Measurements from ENCODE around the gene PMM2. TPM values are rescaled to one million over a fixed set of nuclear protein-coding genes. Genes with fewer than 3 reads are reported as not detected.

The PMM2 gene
- total and polyA plus RNA-seq, 9 of the 15 experiments (the other 6 are each of a cell fraction or from before 2014, with no cell fraction given), result 5.6 to 42.7 (median 25.9) TPM

DNA sequence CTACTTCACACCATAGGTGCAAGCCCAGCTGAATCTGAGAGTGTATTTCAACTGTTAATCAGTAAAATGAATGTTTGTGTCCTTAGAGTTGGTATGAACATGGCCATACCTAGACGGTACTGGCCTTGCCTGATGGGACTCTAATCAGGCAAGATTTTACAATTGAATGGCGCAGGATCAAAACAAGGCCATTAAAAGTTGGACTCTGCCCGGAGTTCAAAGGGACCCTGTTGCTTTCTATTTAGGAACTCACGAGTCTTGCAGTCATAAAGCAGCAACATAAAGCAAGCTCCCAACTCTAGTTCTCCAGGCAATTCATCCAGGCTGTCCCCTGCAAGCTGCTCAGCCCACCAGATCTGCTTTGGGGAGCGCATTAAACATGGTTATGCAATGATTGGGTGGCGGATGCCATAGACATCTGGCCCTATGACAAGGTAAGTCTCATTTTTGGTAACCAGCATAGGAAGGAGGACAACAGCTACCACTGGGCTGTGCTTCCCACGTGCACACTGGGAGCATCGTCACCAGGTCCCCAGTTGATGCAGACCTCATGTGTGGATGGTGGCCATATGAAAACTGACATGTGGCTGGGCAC lies 9.0 kb upstream of the PMM2 start:
- POLR2A ChIA-PET, result interaction anchor here (0.9 kb wide), 1 partner anchor 14 kb away, joined by 3 read pairs; no protein-coding TSS in a partner anchor
- TF ChIP-seq TAF7 (tag; IDR thresholded peaks at IDR 0.05) (no peak), ZNF134 (CRISPR knock-in tag; conservative IDR thresholded peaks at IDR 0.05) (no peak), POLR3G (IDR thresholded peaks at IDR 0.05; ENCODE audit: extremely low read depth, insufficient read length, insufficient replicate concordance) (no peak), E4F1 (CRISPR knock-in tag; IDR thresholded peaks at IDR 0.05; ENCODE audit: borderline replicate concordance) (no peak), RAD21 (CRISPR knock-in tag; conservative IDR thresholded peaks at IDR 0.05 in 1 of 2, IDR thresholded peaks at IDR 0.05 in 1 of 2) (no peak), ZNF354B (CRISPR knock-in tag; IDR thresholded peaks at IDR 0.05) (no peak), ZNF561 (CRISPR knock-in tag; conservative IDR thresholded peaks at IDR 0.05) (no peak)
- TF ChIP-seq, protein P1, sequence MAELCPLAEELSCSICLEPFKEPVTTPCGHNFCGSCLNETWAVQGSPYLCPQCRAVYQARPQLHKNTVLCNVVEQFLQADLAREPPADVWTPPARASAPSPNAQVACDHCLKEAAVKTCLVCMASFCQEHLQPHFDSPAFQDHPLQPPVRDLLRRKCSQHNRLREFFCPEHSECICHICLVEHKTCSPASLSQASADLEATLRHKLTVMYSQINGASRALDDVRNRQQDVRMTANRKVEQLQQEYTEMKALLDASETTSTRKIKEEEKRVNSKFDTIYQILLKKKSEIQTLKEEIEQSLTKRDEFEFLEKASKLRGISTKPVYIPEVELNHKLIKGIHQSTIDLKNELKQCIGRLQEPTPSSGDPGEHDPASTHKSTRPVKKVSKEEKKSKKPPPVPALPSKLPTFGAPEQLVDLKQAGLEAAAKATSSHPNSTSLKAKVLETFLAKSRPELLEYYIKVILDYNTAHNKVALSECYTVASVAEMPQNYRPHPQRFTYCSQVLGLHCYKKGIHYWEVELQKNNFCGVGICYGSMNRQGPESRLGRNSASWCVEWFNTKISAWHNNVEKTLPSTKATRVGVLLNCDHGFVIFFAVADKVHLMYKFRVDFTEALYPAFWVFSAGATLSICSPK (IDR thresholded peaks at IDR 0.05; ENCODE audit: borderline replicate concordance), result no peak
- H3K27ac ChIP-seq (ENCODE audit: extremely low read depth, low read depth, low read length), result no peak overlapping the region
- H3K36me3 ChIP-seq (ENCODE audit: control insufficient read depth, insufficient read depth, low read length), result no peaks in the 10 kb centered on the region
- intact Hi-C loops (cut with micrococcal nuclease) (no loop called here), in situ Hi-C loops (cut with MboI) (no loop called here)
- DNase-seq (ENCODE audit: extremely low read depth in 1 of 4, low spot score in 3 of 4) (no peak), ATAC-seq (no peak; the same call in 2 of the 3 replicates), FAIRE-seq (no peak)
- H3K9ac ChIP-seq (ENCODE audit: insufficient read depth in 1 of 2, low read depth in 2 of 2, low read length in 2 of 2), result no peak overlapping the region
- no TSS peak for BruUV-seq (replicated peaks)
- H4K20me1 ChIP-seq (replicated peaks; ENCODE audit: control insufficient read depth, insufficient read depth, low read length), result no peaks in the 10 kb centered on the region
- H3K4me2 ChIP-seq (ENCODE audit: insufficient read depth, low read length), result no peak overlapping the region
- H3K4me1 ChIP-seq (replicated peaks in 1 of 2; ENCODE audit: control insufficient read depth in 2 of 2, insufficient read depth in 2 of 2, low read length in 2 of 2), result no peaks in the 10 kb centered on the region
- H3K79me2 ChIP-seq (ENCODE audit: control insufficient read depth, insufficient read depth, low read length), result no peaks in the 10 kb centered on the region
- no peak overlapping the region for H3K4me3 ChIP-seq
- no peaks in the 10 kb centered on the region for H3K9me3 ChIP-seq (replicated peaks; ENCODE audit: control insufficient read depth, insufficient read depth, low read depth, low read length)
- CTCF ChIA-PET (ENCODE audit: low intra/inter-chr PET ratio), result no interaction called here
- H2AFZ ChIP-seq (ENCODE audit: low read depth, low read length), result no peak overlapping the region
- peaks cover 25 to 26% of the 10 kb centered on the region in 2 experiments; a peak in 4 of 5 replicates for H3K27me3 ChIP-seq (ENCODE audit: control insufficient read depth in 2 of 2, insufficient read depth in 2 of 2, low read length in 2 of 2)
- no peaks in the 10 kb centered on the region for H3K9me1 ChIP-seq (ENCODE audit: control insufficient read depth, insufficient read depth, low read length)
- 13% methylated on average over 8 of the region's 8 CpGs for WGBS (ENCODE audit: insufficient coverage, low coverage, missing lambda C conversion rate)

Data from K562 (cell line).